Stimulated activated CD4-positive, alpha-beta T cell treated with anti-CD3 and anti-CD28 coated beads, Interleukin-1b, Interleukin-23, amount 100 ng/mL, for 24 hours (primary cell): ENCODE results near the gene OIP5.
"Not testable (repeated sequence)": the region's sequence is repeated elsewhere in the genome, so short reads cannot be mapped to it uniquely, and the experiment has no call there.

ENCODE experiments used
- DNase-seq, 4 experiments: peaks; one replicate each; pipeline ENCODE4 v3.0.0-alpha.2; 2020; ENCODE audit warnings: low read depth in 4 of 4, low spot score in 1 of 4

OIP5 gene

DNA sequence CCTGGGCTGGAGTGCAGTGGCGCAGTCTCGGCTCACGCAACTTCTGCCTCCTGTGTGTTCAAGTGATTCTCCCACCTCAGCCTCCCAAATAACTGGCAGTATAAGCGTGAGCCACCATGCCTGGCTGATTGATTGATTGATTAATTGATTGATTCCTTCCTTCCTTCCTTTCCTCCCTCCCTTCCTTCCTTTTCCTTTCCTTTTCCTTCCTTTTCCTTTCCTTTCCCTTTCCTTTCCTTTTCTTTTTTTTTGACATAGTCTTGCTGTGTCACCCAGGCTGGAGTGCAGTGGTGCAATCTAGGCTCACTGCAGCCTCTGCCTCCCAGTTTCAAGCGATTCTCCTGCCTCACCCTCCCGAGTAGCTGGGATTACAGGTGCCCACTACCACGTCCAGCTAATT is 71.5 kb downstream of the OIP5 start:
- not testable (repeated sequence) for DNase-seq

- no peak for DNase-seq
These were observed 72.7 kb downstream of the OIP5 start for GRCh38 chr15:41259546-41260189.
